ENCODE data around the gene HPSE.

The HPSE gene

DNA sequence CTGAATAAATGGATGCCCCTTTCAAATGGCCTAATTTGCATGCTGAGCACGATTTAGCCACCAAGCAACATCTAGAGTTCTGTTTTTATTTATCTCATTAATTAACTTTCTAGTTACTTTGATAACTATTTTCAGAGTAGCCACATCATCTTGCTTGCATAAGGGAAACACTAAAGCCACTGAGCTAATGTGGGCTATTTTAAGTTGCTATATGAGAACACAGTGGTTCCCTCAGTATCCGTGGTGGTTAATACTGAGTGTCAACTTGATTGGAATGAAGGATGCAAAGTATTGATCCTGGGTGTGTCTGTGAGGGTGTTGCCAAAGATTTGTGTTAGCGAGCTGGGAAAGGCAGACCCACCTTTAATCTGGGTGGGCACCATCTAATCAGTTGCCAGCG is 25.4 kb upstream of the HPSE start:
- peaks cover 3% of the 10 kb centered on the region for H3K27me3 Mint-ChIP-seq
- no peaks in the 10 kb centered on the region for H3K36me3 Mint-ChIP-seq (ENCODE audit: insufficient read depth)
- H3K27ac Mint-ChIP-seq (ENCODE audit: low read depth), result no peak overlapping the region
- ATAC-seq (replicated peaks; ENCODE audit: extremely low read depth, poor library complexity, severe bottlenecking), result no peak
- no peaks in the 10 kb centered on the region for H3K9me3 Mint-ChIP-seq
- no peaks in the 10 kb centered on the region for H3K4me1 Mint-ChIP-seq
- no peak for DNase-seq (ENCODE audit: low spot score in 2 of 2)
- no peak overlapping the region for H3K4me3 Mint-ChIP-seq

DNA sequence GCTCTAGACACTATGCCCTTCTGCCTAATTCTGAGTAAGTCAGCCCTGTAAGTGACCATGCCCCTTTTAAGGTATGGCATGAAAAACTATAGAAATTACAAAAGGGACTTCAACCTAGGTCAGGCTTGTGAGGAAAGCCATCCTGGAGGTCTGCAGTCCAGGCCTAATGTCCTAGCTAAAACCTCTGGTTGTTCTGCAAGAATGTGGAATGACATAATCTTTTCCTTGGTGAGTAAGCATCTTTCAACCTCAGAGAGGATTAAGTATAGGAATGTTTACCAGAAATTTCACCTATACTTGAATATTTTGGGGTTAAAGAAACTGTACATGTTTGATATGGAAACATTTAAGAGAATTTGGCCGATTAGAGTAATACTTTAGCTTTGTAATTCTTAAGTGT is 23.8 kb upstream of the HPSE start:
- Mint-ChIP-seq H3K36me3 (ENCODE audit: insufficient read depth) (no peaks in the 10 kb centered on the region), H3K4me3 (no peak overlapping the region), H3K27me3 (no peaks in the 10 kb centered on the region), H3K9me3 (no peaks in the 10 kb centered on the region), H3K4me1 (no peaks in the 10 kb centered on the region), H3K27ac (ENCODE audit: low read depth) (no peak overlapping the region)
- DNase-seq (ENCODE audit: low spot score in 2 of 2) (no peak), ATAC-seq (replicated peaks; ENCODE audit: extremely low read depth, poor library complexity, severe bottlenecking) (no peak)

DNA sequence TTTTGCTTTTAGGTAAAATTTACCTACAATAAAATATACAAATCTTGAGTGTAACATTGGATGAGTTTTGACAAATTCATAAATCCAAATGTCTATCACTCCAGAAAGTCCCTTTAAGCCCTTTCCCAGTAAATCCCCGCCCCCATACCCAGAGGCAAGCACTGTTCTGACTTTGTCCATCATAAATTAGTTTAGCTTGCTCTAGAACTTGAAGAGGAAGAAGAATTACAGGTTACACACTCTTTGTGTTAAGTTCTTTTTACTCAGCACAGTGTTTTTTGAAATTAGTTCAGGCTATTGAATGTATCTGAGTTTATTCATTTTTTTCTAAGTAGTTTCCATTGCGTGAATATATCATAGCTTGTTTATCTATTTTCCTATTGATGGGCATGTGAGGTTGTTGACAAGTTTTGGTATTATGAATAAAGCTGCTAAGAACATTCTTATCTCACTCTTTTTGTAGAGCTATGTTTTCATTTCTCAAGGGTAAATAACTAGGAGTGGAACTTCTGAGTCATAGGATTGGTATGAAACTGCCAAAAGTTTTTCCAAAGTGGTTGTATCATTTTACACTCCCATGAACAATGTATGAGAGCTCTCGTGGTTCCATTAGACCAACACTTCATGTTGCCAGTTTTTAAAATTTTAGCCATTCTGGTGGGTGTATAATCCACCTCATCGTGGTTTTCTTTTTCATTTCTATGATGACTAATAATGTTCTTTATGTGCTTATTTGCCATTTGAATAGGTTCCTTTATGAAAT is 22.4 kb upstream of the HPSE start:
- Mint-ChIP-seq H3K4me3 (no peak overlapping the region), H3K4me1 (no peaks in the 10 kb centered on the region), H3K27ac (ENCODE audit: low read depth) (no peak overlapping the region), H3K36me3 (ENCODE audit: insufficient read depth) (no peaks in the 10 kb centered on the region), H3K9me3 (no peaks in the 10 kb centered on the region), H3K27me3 (no peaks in the 10 kb centered on the region)
- DNase-seq (ENCODE audit: low spot score in 2 of 2) (no peak), ATAC-seq (replicated peaks; ENCODE audit: extremely low read depth, poor library complexity, severe bottlenecking) (no peak)

DNA sequence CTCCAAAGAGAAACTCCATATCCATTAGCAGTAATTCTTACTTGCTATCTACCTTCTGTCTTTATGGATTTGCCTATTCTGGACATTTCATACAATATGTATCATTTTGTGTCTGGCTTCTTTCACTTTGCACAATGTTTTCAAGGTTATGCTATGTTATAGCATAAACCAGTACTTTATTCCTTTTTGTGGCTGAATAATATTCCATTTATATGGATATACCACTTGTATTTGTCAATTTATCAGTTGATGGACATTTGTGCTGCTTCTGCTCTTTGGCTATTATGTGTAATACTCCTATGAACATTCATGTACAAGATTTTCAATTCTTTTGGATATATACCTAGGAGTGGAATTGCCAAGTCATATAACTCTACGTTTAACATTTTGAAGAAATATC is 18.9 kb upstream of the HPSE start:
- Mint-ChIP-seq H3K9me3 (no peaks in the 10 kb centered on the region), H3K4me3 (no peak overlapping the region), H3K36me3 (ENCODE audit: insufficient read depth) (peaks cover 2% of the 10 kb centered on the region), H3K27ac (ENCODE audit: low read depth) (no peak overlapping the region), H3K4me1 (peaks cover 7% of the 10 kb centered on the region), H3K27me3 (no peaks in the 10 kb centered on the region)
- DNase-seq (ENCODE audit: low spot score in 2 of 2) (no peak), ATAC-seq (replicated peaks; ENCODE audit: extremely low read depth, poor library complexity, severe bottlenecking) (no peak)

DNA sequence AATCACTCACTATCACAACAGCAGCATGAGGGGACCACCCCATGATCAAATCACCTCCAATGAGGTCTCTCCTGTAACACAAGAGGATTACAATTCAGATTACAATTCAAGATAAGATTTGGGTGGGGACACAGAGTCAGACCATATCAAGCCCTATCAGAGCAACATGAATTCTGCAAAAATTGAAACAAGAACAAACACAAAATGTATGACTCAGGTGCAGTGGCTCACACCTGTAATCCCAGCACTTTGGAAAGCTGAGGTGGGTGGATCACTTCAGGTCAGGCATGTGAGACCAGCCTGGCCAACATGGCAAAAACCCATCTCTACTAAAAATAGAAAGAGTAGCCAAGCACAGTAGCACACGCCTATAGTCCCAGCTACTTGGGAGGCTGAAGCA is 13.4 kb upstream of the HPSE start:
- no peak overlapping the region for H3K4me3 Mint-ChIP-seq
- H3K9me3 Mint-ChIP-seq, result peaks cover 5% of the 10 kb centered on the region
- no peak overlapping the region for H3K27ac Mint-ChIP-seq (ENCODE audit: low read depth)
- peaks cover 27% of the 10 kb centered on the region for H3K27me3 Mint-ChIP-seq
- peaks cover 7% of the 10 kb centered on the region for H3K4me1 Mint-ChIP-seq
- DNase-seq (ENCODE audit: low spot score in 2 of 2), result no peak
- H3K36me3 Mint-ChIP-seq (ENCODE audit: insufficient read depth), result peaks cover 2% of the 10 kb centered on the region
- no peak for ATAC-seq (replicated peaks; ENCODE audit: extremely low read depth, poor library complexity, severe bottlenecking)

DNA sequence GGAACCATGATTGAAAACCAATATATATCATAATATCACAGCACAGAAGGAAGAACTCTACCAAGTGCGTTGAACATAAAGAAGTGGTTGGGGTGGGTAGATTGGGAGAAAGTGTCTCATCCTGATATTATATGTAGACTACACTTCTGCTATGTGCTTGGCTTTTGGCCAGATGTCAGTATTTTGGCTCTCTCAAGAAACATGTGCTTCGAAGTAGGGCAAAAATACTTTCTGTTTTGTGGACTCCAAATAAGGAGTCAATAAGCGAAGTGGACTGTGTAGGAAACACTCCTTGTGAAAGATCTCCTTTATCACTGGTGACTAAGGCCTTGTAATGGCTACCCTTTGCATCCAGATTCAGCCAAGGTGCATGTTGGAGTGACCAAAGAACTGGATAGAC is 7.8 kb upstream of the HPSE start:
- H3K4me3 Mint-ChIP-seq, result no peak overlapping the region
- H3K4me1 Mint-ChIP-seq, result peaks cover 19% of the 10 kb centered on the region
- DNase-seq (ENCODE audit: low spot score in 2 of 2) (no peak), ATAC-seq (replicated peaks; ENCODE audit: extremely low read depth, poor library complexity, severe bottlenecking) (no peak)
- peaks cover 2% of the 10 kb centered on the region for H3K9me3 Mint-ChIP-seq
- H3K36me3 Mint-ChIP-seq (ENCODE audit: insufficient read depth), result peaks cover 3% of the 10 kb centered on the region
- peaks cover 48% of the 10 kb centered on the region for H3K27me3 Mint-ChIP-seq
- no peak overlapping the region for H3K27ac Mint-ChIP-seq (ENCODE audit: low read depth)

DNA sequence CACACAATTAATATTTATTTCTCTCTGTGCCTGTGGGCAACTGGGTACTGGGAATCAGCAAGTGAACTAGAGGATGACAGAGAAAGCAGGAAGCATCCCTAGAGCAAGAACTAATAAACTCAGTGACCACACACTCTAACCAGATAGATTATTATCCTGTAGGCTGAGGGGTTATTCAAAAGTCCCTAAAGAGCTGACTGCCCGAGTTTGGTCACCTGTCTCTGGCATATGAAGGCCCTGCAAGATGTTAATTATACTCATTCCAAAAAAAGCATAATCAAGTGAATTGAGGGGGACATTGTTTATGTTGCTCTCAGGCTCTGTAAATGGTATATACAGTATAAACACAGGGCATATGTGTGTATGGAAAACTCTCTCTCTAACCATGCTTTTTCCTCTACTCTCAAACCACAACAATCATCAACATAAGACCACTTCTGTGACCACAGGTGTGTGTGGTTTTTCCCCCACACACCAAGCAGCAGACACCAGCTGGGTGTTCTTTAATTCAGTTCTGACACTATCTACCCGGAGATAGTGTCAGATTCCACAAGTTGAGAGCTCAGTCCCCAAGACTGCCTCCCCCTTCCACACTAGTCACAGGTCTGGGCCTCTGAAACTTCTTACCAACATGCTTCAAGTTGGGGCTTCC is 6.2 kb upstream of the HPSE start:
- peaks cover 20% of the 10 kb centered on the region for H3K4me1 Mint-ChIP-seq
- peaks cover 3% of the 10 kb centered on the region for H3K36me3 Mint-ChIP-seq (ENCODE audit: insufficient read depth)
- H3K27ac Mint-ChIP-seq (ENCODE audit: low read depth), result peak overlapping the region; percentile 30
- no peaks in the 10 kb centered on the region for H3K9me3 Mint-ChIP-seq
- DNase-seq (ENCODE audit: low spot score in 2 of 2) (peak in 1 of 2 donors; percentile 31), ATAC-seq (replicated peaks; ENCODE audit: extremely low read depth, poor library complexity, severe bottlenecking) (peak; percentile 93)
- H3K27me3 Mint-ChIP-seq, result peaks cover 44% of the 10 kb centered on the region
- H3K4me3 Mint-ChIP-seq, result peak overlapping the region; percentile 31

DNA sequence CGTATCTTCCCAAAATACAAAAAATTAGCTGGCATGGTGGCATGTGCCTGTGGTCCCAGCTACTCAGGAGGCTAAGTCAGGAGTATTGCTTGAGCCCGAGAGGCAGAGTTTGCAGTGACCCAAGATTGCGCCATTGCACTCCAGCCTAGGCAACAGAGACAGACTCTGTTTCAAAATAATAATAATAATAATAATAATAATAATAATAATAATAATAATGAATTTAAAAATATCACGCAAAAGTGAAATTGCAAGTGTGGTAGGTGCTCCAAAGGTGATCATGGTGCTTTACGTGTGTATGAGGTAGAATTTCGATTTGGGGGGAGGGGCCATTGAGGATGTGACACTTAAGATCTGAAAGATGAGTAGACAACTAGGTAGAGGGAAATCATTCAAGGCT is 4.9 kb upstream of the HPSE start:
- Mint-ChIP-seq H3K9me3 (no peaks in the 10 kb centered on the region), H3K27ac (ENCODE audit: low read depth) (no peak overlapping the region), H3K27me3 (peaks cover 42% of the 10 kb centered on the region), H3K4me3 (no peak overlapping the region), H3K4me1 (peaks cover 32% of the 10 kb centered on the region), H3K36me3 (ENCODE audit: insufficient read depth) (peaks cover 4% of the 10 kb centered on the region)
- ATAC-seq (replicated peaks; ENCODE audit: extremely low read depth, poor library complexity, severe bottlenecking) (no peak), DNase-seq (ENCODE audit: low spot score in 2 of 2) (no peak)

DNA sequence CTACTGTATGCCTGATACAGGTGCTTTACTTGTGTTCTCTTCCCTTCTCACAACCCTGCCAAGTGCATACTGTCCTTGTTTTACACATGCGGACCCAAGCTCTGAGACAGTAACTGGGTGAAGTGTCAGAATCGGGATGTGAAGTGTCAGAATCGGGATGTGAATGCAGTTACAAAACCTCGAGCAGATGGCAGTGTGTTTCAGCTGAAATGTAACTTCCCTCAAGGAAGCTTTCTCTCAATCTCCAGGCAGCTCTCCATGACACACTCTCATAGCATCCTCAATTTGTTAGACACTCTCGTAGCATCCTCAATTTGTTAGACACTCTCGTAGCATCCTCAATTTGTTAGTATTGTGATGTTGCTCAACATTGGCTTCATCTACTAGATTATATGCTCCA is 1.1 kb upstream of the HPSE start:
- no peak overlapping the region for H3K27ac Mint-ChIP-seq (ENCODE audit: low read depth)
- H3K4me3 Mint-ChIP-seq, result peak overlapping the region; percentile 95
- peaks cover 19% of the 10 kb centered on the region for H3K27me3 Mint-ChIP-seq
- no peaks in the 10 kb centered on the region for H3K9me3 Mint-ChIP-seq
- peaks cover 22% of the 10 kb centered on the region for H3K4me1 Mint-ChIP-seq
- DNase-seq (ENCODE audit: low spot score in 2 of 2) (no peak), ATAC-seq (replicated peaks; ENCODE audit: extremely low read depth, poor library complexity, severe bottlenecking) (no peak)
- H3K36me3 Mint-ChIP-seq (ENCODE audit: insufficient read depth), result peaks cover 2% of the 10 kb centered on the region

DNA sequence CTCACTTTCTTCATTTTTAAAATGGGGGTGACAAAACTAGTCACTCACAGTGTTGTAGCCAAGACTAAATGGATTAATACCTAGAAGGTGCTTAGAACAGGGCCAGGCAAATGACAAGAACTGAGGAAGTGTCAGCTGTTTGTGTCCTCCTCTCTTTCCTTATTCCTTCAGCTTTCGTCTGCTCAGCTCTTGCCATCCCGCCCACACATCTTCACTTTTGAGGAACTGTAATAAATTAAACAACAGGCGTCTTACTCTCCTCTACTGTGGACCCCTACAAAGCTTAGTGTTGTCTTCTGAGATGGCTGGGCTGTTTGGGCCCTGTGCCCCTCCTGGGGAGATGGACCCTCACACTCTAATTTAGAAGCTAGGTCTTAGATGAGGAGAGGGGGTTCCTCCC is 2.7 kb downstream of the HPSE start:
- H3K4me1 Mint-ChIP-seq, result peaks cover 20% of the 10 kb centered on the region
- peaks cover 3% of the 10 kb centered on the region for H3K36me3 Mint-ChIP-seq (ENCODE audit: insufficient read depth)
- H3K27ac Mint-ChIP-seq (ENCODE audit: low read depth), result no peak overlapping the region
- DNase-seq (ENCODE audit: low spot score in 2 of 2), result no peak
- no peaks in the 10 kb centered on the region for H3K9me3 Mint-ChIP-seq
- H3K4me3 Mint-ChIP-seq, result no peak overlapping the region
- no peak for ATAC-seq (replicated peaks; ENCODE audit: extremely low read depth, poor library complexity, severe bottlenecking)
- H3K27me3 Mint-ChIP-seq, result peaks cover under 1% of the 10 kb centered on the region

DNA sequence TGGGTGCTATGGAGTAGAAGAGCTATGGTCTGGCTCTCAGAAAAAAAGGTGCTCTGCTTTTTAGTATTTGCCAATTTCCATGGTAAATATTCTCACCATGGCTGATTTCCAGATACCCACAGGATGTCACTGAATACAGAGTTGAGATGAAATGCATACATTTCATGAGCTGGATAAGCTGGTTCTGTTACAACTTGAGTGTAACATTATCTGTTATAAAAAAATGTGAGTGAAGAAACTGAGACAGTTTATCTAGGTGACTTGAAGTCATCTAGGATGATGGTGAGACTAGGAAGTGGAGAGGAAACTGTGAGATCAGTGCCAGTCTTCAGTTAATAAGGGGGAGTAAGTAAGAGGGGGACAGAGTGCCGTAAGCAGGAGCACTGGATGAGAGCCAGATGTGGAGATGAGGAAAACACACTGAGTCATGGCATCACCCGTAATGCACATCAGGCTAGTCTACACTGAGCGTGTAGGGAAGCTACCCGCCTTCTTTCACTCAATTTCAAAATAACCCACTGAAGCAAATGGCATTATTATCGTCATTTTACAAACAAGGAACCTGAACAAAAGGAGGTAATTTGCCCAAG is 5.0 kb downstream of the HPSE start:
- peak overlapping the region; percentile 6 for H3K27ac Mint-ChIP-seq (ENCODE audit: low read depth)
- peaks cover 7% of the 10 kb centered on the region for H3K4me1 Mint-ChIP-seq
- DNase-seq (ENCODE audit: low spot score in 2 of 2) (no peak), ATAC-seq (replicated peaks; ENCODE audit: extremely low read depth, poor library complexity, severe bottlenecking) (no peak)
- peaks cover 2% of the 10 kb centered on the region for H3K36me3 Mint-ChIP-seq (ENCODE audit: insufficient read depth)
- H3K9me3 Mint-ChIP-seq, result no peaks in the 10 kb centered on the region
- H3K4me3 Mint-ChIP-seq, result no peak overlapping the region
- no peaks in the 10 kb centered on the region for H3K27me3 Mint-ChIP-seq

DNA sequence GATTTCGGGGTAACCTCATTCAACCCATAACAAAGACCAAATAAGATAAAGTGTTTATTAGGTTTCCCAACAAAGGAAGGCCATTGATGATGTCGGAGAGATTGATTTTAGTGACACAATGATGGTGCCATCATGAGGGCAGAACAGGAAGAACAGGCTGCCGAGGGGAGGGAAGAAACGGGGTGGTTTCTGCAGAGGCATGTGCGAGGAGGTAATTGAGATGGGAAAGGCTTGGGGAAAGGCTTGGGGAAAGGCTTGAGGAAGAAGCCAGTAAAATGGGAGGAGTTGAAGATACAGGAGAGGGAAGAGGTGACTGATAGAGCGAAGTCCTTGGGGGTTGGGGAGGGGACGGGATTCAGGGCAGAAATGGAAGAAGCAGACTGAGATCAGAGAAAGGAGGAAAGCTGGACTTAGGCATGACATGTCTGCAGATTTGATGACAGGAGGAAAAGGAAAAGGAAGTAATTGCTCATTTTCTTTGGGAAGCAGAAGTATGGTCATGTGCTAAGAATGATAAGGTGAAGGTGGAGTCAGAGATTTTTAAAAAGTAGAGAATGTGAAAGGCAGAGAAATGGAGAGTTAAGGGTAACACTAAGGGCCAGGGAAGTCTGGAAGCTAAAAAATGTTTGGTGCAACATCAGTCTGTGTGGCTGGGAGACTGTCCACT is 6.0 kb downstream of the HPSE start:
- Mint-ChIP-seq H3K9me3 (no peaks in the 10 kb centered on the region), H3K27me3 (no peaks in the 10 kb centered on the region), H3K27ac (ENCODE audit: low read depth) (no peak overlapping the region), H3K4me3 (no peak overlapping the region), H3K4me1 (no peaks in the 10 kb centered on the region), H3K36me3 (ENCODE audit: insufficient read depth) (peaks cover 2% of the 10 kb centered on the region)
- DNase-seq (ENCODE audit: low spot score in 2 of 2) (no peak), ATAC-seq (replicated peaks; ENCODE audit: extremely low read depth, poor library complexity, severe bottlenecking) (no peak)

DNA sequence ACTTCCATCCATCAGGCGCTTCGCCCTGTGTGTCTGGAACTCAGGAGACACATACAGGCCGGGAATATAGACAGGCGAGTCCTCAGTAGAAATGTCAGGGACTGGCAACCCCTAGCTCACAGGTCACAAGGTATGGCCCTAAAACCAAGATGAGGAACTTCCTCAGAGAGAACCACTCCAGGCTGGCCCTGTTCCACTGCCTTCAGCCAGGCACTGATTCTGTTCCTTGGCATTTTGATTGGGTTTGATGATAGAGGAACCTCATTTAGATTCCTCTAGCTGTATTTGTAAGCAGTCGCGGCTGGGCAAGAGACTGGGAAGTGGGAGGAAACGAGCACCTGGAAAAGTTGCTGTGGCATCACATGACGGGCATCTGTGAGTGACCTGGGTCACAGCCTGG is 8.1 kb downstream of the HPSE start:
- Mint-ChIP-seq H3K4me1 (no peaks in the 10 kb centered on the region), H3K27me3 (no peaks in the 10 kb centered on the region), H3K4me3 (no peak overlapping the region), H3K36me3 (ENCODE audit: insufficient read depth) (peaks cover 2% of the 10 kb centered on the region), H3K27ac (ENCODE audit: low read depth) (no peak overlapping the region), H3K9me3 (no peaks in the 10 kb centered on the region)
- ATAC-seq (replicated peaks; ENCODE audit: extremely low read depth, poor library complexity, severe bottlenecking) (no peak), DNase-seq (ENCODE audit: low spot score in 2 of 2) (no peak)
